Measurements from ENCODE around the gene TMEM170B.

Gene TMEM170B

DNA sequence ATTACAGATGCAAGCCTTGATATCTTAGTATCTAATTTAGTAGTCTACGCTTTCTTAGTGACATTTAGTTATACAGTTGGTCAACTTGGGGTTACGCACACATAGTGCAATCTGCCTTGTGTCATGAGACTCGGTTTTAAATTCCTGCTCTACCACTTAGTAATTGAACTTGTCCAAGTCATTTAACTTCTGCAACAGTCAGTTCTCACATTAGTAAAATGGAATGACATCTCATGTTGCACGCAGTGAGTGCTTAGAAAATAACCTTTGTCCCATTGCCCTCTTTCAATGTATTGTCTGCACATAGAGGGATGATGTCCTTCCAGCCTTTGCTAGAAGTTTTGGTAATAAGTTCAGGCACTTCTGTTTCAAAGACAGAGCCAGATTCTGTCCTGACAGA is 48.6 kb downstream of the TMEM170B start:
- no peak for DNase-seq (ENCODE audit: low spot score)

DNA sequence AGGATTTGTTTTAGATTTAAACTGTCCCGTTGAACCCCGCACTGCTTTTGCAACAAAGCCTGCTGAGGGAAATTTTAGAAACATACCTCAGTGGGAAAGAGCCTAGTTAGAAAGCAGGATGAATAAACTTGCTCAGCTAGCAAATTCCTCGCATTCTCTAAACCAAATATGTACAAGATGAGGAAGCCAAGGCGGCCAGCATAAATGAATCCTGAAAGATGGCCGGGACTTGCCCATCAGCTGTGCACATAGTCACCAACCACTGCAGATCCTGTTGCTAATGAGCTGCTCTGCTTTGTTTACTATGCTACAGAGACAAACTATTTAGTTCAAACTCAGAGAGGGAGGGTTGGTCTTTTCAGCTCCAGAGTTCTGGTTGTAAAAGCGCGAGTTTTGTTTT is 49.0 kb downstream of the TMEM170B start:
- DNase-seq (ENCODE audit: low spot score): no peak

DNA sequence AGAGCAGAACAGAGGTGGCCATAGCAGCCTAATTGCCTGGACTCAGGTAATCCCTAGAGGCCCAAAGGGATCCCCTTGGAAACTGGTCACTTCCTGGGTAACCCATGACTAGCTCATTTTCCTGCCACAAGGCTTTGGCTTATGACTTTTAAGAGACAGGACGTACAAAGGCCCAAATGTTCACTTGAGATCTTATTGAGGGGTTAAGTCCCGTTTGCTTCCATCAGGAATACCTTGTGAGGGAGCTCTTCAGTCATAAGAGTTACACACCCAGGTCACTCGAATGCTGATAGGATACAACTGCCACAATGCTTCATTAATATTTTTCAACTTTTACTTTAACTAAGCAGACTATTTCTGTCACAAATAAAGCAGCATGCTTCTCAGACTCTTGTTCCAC is 51.7 kb downstream of the TMEM170B start:
- no peak for DNase-seq (ENCODE audit: low spot score)

GRCh38 chr6:11592294-11592906 is 54.9 kb downstream of the TMEM170B start:
- no peak for DNase-seq (ENCODE audit: low spot score)

- DNase-seq (ENCODE audit: low spot score): no peak
These were observed 55.5 kb downstream of the TMEM170B start for GRCh38 chr6:11593096-11593495.

- DNase-seq (ENCODE audit: low spot score): no peak
These were observed 58.4 kb downstream of the TMEM170B start for GRCh38 chr6:11595903-11596302.

- no peak for DNase-seq (ENCODE audit: low spot score)
These were observed 59.2 kb downstream of the TMEM170B start for GRCh38 chr6:11596640-11597237.

GRCh38 chr6:11598687-11599086 is 61.1 kb downstream of the TMEM170B start:
- DNase-seq (ENCODE audit: low spot score): peak; percentile 39

DNA sequence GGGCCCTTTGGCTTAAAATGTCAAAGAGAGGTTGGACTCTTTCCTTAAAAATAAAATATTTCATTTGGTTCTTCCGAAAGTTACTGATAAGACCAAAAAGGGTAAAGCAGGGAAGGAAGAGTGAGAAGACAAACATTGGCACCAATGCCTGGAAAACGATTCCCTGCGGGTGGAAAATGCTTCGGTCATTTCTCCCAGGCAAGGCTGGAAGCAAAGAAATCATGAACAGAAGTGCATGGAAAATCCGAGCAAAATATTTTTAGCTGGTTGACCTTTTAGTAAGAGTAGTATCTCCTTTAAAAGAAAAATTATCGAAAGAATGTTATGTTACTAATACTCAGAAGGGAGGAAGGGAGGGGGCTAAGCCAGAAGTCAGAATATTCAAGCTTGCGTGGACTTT is 62.7 kb downstream of the TMEM170B start:
- no peak for DNase-seq (ENCODE audit: low spot score)

DNA sequence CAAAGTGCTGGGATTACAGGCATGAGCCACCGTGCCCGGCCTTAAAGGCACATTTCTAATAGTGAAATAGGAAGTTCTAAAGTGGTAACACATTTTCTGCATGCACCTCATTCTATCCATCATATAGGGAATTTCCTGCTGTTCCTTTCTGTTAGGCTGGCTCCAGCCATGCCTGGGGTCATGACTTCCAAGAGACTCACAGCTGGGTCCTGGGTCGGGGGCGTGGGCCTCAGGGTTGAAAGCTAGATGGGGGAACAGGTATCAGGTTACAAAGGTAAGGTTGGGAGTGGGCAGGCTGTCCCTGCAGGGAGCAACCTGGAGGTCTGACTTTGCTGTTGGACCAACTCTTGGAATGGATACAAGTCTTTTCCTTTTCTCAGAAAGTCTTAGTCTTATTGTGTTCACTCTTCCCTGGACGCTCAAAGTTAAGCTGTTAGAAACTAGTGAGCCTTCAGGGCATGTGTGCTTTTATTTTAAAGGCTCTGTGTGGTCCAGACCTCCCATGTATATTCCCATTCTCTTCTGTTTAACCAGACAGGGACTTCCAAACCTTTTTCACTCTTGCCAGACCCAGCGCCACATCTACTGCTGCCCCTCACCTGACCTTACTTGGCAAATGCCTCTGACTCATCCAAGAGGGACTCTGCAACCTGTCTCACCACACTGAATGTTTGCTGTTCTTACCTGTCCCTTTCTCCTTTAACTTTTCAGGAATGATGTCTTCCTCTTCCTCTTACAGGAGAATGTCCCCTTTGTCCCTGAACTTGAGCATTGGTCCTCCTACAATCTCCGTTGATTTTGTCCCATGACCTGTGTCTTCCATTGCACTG is 64.4 kb downstream of the TMEM170B start:
- no peak for DNase-seq (ENCODE audit: low spot score)

DNA sequence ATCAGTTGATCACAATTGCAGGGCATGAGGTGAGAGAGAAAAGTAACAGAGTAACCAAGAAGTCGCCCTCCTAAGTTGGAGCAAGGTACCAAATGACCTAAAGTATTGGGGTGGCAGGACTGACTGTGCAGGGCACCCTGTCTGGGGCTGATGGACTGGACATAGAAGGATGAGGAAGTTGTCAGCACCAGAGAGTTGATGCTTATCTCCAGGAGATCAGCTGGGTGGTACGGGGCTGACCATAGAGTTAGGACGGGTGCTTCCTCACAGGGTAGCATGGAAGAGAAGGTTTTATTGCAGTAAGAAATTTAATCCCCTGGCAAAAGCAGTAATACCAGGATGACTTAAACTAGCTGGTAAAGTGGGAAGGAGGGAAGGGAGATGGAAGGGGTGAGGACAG is 66.7 kb downstream of the TMEM170B start:
- no peak for DNase-seq (ENCODE audit: low spot score)

GRCh38 chr6:11604836-11605506 is 67.4 kb downstream of the TMEM170B start:
- no peak for DNase-seq (ENCODE audit: low spot score)

- no peak for DNase-seq (ENCODE audit: low spot score)
These were observed 68.0 kb downstream of the TMEM170B start for GRCh38 chr6:11605507-11605905.

- DNase-seq (ENCODE audit: low spot score): no peak
These were observed 68.8 kb downstream of the TMEM170B start for GRCh38 chr6:11606332-11606731.

DNA sequence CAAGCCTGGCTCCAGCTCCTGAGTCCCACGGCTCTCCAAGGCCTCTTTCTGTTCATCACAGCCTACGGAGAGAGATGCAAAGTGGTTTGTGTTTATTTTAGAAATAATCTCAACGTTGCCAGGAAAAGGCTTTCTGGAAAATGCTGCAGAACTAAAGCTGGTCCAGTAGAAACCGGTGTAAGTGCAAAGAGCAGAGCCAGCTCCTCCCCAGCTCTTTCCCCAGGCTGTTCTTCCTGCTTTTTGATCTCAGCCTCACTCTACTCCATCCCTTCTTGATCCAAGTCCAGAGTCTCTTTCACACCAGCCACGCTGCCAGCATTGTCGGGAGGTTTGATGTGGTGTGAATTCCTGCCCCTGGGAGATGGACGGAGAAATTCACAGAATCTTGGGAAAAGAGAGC is 69.8 kb downstream of the TMEM170B start:
- DNase-seq (ENCODE audit: low spot score): no peak

DNA sequence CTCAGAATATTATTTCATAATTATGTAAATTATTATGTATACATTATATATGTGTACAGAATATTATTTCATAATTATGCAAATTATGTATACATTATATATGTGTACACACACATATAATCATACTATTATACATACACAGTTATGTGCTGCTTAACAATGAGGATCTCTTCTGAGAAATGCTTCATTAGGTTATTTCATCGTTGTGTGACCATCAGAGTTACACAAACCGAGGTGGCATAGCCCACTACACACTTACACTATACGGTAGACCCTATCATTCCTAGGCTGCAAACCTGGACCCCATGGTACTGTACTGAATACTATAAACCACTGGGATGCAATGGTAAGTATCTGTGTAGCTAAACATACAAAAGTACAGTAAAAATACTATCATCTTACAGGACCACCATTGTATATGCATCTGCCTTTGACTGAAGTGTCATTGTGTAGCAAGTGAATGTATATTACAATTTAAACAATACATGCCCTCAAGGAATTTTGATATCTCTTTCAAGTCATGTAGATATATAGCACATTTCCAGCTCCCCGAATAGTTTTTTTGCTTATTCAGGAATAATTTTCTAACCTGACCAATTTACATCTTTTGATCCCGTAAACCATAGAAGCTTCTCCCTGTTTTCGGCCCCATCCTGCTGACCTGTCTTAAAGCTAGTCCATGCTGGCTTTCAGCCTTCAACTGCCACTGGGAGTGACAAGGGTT is 71.2 kb downstream of the TMEM170B start:
- DNase-seq (ENCODE audit: low spot score): no peak

GRCh38 chr6:11609324-11610071 is 71.9 kb downstream of the TMEM170B start:
- no peak for DNase-seq (ENCODE audit: low spot score)

DNA sequence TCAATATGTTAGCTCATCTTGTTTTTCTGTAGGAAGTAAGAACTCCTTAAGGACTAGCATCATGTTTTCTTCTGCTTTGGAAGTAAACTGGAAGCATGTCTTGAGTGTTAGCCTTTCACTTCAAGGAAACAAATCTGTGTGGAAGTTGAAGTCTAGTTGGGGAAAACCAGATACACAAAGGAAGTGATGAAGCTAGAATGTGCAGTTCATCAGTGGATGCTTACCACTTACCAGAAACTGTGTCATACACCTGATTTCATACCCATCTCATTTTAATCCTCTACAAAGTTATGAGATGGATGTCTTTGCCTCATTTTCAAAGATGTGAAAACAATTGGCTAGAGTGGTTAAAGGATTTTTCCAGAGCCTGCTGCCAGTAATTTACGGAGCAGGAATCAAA is 75.8 kb downstream of the TMEM170B start:
- no peak for DNase-seq (ENCODE audit: low spot score)

- DNase-seq (ENCODE audit: low spot score): no peak
These were observed 76.3 kb downstream of the TMEM170B start for GRCh38 chr6:11613858-11614257.

GRCh38 chr6:11614534-11615213 is 77.1 kb downstream of the TMEM170B start:
- DNase-seq (ENCODE audit: low spot score): no peak

GRCh38 chr6:11615214-11615602 is 77.7 kb downstream of the TMEM170B start:
- DNase-seq (ENCODE audit: low spot score): no peak

Data from HuH-7 (cell line).